GM23248 (cell line): ENCODE measurements around the gene KIFC3.

Source experiments
- EZH2 ChIP-seq: fragments of 200-600 bp; sonication (generic); IDR thresholded peaks from 2 replicates; pipeline ENCODE4 v1.6.1; 2018; ENCODE audit warnings: antibody characterized with exemption, mild to moderate bottlenecking; ENCODE audit not compliant: insufficient read depth, poor library complexity, severe bottlenecking
- EZH2phosphoT487 ChIP-seq: fragments of 200-600 bp; sonication (generic); IDR thresholded peaks from 2 replicates; pipeline ENCODE4 v1.6.1; 2018; ENCODE audit warnings: antibody characterized with exemption, moderate library complexity, mild to moderate bottlenecking, low read depth; ENCODE audit not compliant: insufficient read depth

DNA sequence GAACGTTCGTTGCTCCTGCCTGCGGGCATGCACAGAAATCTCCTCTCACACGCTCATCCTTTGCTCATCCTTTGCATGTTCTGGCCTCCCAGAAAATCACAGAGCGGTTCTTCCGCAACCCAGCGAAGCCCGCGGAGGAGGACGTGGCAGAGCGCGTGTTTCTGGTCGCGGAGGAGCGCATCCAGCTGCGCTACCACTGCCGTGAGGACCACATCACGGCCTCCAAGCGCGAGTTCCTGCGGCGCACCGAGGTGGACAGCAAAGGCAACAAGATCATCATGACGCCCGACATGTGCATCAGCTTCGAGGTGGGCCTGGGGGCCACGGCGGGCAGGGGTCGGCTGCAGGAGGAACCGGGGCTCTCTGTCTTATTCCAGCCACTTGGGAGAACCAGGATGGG is 76.3 kb downstream of the KIFC3 start:
- TF ChIP-seq EZH2 (no peak), EZH2phosphoT487 (no peak)
